Stimulated activated CD8-positive, alpha-beta memory T cell treated with anti-CD3 and anti-CD28 coated beads, Interleukin-7, amount 100 ng/mL, for 1 hour (primary cell): Measurements from ENCODE around the gene RUFY2.
A peak's percentile ranks its signal among the peaks of the same experiment; 100 is the strongest.

Experiments
- DNase-seq, 2 donors: peaks; one replicate each; pipeline ENCODE4 v3.0.0-alpha.2; 2020; ENCODE audit warnings: low read depth in 2 of 2

The RUFY2 gene

GRCh38 chr10:68364101-68364886 lies 42.8 kb downstream of the RUFY2 start:
- no peak for DNase-seq

DNA sequence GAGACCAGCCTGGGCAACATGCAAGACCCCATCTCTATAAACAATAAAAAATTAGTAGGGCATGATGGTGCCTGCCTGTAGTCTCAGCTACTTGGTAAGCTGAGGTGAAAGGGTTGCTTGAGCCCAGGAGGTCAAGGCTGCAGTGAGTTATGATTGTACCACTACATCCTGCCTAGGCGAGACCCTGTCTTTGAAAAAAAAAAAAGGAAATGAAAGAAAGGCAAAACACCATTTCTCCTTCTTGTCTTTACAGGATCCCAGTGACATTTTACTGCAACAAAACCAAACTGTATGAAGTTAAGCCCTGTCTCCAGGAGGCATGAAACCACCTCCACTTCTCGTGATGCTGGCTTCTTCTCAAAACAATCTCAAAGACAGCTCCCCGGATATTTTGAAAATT lies 44.5 kb downstream of the RUFY2 start:
- DNase-seq = no peak

DNA sequence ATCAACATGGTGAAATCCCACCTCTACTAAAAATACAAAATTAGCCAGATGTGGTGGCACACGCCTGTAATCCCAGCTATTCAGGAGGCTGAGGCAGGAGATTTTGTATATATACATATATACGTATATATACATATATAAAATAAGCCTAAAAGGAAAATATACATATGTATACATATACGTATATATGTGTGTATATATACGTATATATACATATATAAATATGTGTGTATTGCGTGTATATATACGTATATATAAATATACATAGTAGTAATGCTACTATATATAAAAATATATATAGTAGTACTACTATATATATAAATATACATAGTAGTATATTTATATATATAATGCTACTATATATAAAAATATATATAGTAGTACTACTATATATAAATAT lies 47.9 kb downstream of the RUFY2 start:
- DNase-seq = no peak

- DNase-seq = no peak
These were observed 53.5 kb downstream of the RUFY2 start for GRCh38 chr10:68353537-68353936.

- DNase-seq = no peak
These were observed 58.8 kb downstream of the RUFY2 start for GRCh38 chr10:68348265-68348741.

DNA sequence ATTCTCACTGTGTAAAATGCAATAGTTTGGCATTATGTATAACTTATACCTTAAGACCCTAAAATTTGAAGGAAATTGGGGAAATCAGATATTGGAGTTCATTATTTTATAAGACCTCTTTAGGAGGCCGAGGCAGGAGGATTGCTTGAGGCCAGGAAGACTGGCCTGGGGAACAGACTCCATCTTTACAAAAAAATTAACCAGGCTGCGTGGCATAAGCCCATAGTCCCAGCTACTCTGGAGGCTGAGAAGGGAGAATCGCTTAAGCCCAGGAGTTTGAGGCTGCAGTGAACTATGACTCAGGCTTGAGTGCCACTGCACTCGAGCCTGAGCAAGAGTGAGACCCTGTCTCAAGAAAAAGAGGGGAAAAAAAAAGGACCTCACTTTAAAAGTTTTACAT lies 60.3 kb downstream of the RUFY2 start:
- DNase-seq = no peak

- DNase-seq = no peak
These were observed 61.5 kb downstream of the RUFY2 start for GRCh38 chr10:68345621-68346020.

GRCh38 chr10:68342909-68343516 lies 64.1 kb downstream of the RUFY2 start:
- no peak for DNase-seq

DNA sequence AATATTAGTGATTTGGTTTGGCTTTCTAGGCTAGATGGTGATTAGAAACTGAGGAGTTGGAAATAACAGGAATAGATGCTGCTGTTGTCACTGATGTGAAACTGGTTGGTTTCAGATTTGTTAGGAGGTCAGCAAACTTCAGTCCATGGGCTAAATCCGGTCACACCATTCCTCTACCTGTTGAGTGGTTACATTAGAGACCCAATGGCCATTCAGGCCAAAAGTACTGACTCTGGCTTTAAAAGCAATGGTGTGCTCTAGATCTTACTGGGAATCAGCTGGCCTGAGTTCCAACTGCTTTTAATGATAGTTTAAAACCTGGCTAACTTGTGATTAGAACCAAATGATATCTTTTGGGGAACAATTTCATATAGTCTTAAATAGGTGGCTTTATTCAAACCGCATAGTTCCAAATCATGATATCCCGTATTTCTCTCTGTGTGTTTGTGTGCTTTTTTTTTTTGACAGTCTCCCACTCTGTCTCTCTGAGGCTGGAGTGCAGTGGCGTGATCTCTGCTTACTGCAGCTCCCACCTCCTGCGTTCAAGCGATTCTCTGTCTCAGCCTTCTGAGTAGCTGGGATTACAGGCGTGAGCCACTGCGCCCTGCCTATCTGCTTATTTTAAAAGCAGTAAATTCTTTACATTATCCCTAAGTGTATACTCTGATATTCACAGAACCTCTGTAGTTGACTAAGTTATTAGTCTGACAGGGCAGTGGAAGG lies 66.6 kb downstream of the RUFY2 start:
- no peak for DNase-seq

- DNase-seq = no peak
These were observed 70.2 kb downstream of the RUFY2 start for GRCh38 chr10:68336754-68337351.

DNA sequence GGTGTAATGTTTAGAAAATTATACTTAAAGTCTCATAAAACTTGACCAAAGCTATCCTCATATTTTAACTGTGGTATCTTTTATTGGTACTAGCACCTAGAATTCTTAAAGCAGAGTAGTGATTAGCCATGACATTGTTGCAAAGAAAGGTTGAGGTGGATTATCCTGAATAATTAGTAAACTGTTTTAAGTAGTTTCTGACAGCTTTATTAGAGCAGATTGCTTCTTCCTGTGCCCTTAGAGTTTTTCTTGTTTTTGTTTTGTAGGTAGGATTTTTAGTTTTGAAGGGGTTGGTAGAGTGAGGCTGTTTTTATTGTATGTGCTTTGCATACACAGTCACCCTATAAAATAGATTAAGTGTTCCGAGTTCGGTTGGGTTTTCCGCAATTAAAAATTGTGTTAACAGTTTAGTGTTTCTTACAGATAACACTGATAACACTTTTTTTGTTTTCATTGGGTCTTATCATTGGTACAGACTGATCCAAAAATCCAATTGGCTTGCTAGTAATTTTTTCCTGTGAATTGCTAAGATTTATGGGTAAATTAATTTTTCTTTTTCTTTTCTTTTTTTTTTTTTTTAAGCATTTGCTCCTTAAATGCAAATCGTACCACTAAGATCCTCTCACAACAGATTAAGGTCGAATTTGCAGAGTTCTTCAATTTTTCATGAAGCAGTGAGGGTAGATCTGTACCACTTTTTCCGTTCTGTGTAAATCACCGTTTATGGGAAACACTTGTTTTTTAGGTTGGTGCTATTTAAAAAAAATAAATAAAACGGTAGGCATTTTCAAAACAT lies 72.2 kb downstream of the RUFY2 start:
- DNase-seq = no peak

GRCh38 chr10:68333440-68334431 lies 73.3 kb downstream of the RUFY2 start:
- no peak for DNase-seq

- no peak for DNase-seq
These were observed 74.0 kb downstream of the RUFY2 start for GRCh38 chr10:68333058-68333395.

- DNase-seq = peak; percentile 19 to 20
These were observed 74.6 kb downstream of the RUFY2 start, which contains the start of gene PBLD for GRCh38 chr10:68332259-68333057. Gene PBLD, minus strand, starts transcription at chr10:68332928. Its CDS starts 26,084 bp downstream, at chr10:68306844.

- DNase-seq = peak; percentile 97 to 98
These were observed 75.4 kb downstream of the RUFY2 start, which contains the start of gene HNRNPH3 for GRCh38 chr10:68331455-68332258. Gene HNRNPH3, plus strand, starts transcription at chr10:68332064. Its CDS starts 5,158 bp downstream, at chr10:68337222.

DNA sequence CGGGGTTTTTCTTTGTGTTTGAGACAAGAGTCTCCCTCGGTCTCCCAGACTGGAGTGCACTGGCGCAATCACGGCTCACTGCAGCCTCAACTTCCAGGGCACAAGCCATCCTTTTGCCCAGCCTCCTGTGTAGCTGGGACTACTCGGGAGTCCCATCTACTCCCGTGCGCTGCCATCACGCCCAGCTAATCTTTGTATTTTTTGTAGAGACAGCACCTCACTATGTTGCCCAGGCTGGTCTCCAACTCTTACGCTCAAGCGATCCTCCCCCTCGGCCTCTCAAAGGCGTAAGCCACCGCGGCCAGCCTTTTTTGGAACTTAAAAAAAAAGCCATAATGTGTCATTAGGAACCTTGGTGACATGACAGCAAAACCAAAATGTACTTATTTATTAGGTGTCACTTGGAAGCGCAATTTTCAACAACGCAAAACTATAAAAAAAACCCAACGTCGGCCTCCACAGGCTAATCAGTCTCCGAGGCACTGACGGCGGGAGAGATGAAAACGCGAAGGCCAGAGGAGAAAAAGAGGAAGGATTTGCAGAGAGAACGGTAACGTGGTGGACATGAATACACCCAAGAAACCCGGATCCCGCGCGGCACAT lies 76.1 kb downstream of the RUFY2 start:
- no peak for DNase-seq

GRCh38 chr10:68329506-68329861 lies 77.6 kb downstream of the RUFY2 start:
- DNase-seq = no peak
